ENCODE data around the gene DMAC2L.

DMAC2L gene

DNA sequence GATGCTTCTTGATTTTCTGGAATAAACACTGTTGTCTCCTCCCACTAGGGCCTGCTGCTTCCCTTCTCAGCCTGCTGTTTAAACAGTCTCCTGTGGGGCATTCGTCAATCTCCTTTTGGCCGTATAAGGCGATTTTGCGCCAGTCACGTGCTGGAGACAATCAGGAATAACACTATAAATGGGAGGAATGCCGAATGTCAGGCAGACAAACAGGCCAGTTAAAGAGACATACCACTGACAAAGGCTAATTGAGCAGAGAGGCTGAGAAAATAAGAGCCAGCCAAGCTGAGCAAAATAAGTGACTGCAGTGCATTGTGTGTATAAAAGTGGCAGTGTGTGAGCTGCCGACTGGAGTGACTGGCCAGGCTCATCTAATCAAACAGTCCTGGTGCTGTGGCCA is 23.3 kb downstream of the DMAC2L start:
- H4K20me1 ChIP-seq (ENCODE audit: control insufficient read depth, insufficient read depth, low read depth, low read length) = no peaks in the 10 kb centered on the region
- H3K9me3 ChIP-seq (ENCODE audit: control insufficient read depth, insufficient read depth, low read length) = no peaks in the 10 kb centered on the region
- no peaks in the 10 kb centered on the region for H3K27me3 ChIP-seq (ENCODE audit: control insufficient read depth, low read length)
- no peaks in the 10 kb centered on the region for H3K79me2 ChIP-seq (ENCODE audit: control insufficient read depth, low read length)
- H3K36me3 ChIP-seq (ENCODE audit: control insufficient read depth, low read length) = no peaks in the 10 kb centered on the region
- H3K9me2 ChIP-seq (replicated peaks; ENCODE audit: control insufficient read depth, low read length) = no peaks in the 10 kb centered on the region
- H3K4me3 ChIP-seq (ENCODE audit: low read length) = no peak overlapping the region
- H3K4me2 ChIP-seq (ENCODE audit: low read length) = peak overlapping the region; percentile 42
- TF ChIP-seq EZH2phosphoT487 (IDR thresholded peaks at IDR 0.05; ENCODE audit: borderline replicate concordance, low read length) = no peak
- TF ChIP-seq, protein P1, sequence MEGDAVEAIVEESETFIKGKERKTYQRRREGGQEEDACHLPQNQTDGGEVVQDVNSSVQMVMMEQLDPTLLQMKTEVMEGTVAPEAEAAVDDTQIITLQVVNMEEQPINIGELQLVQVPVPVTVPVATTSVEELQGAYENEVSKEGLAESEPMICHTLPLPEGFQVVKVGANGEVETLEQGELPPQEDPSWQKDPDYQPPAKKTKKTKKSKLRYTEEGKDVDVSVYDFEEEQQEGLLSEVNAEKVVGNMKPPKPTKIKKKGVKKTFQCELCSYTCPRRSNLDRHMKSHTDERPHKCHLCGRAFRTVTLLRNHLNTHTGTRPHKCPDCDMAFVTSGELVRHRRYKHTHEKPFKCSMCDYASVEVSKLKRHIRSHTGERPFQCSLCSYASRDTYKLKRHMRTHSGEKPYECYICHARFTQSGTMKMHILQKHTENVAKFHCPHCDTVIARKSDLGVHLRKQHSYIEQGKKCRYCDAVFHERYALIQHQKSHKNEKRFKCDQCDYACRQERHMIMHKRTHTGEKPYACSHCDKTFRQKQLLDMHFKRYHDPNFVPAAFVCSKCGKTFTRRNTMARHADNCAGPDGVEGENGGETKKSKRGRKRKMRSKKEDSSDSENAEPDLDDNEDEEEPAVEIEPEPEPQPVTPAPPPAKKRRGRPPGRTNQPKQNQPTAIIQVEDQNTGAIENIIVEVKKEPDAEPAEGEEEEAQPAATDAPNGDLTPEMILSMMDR (IDR thresholded peaks at IDR 0.05; ENCODE audit: low read depth, low read length, poor library complexity, severe bottlenecking) = no peak
- no peak overlapping the region for H3K27ac ChIP-seq (ENCODE audit: low read depth, low read length)
- H3F3A ChIP-seq (ENCODE audit: control insufficient read depth, insufficient read depth) = no peaks in the 10 kb centered on the region
- H3K4me1 ChIP-seq (ENCODE audit: control insufficient read depth, low read length) = peaks cover 14% of the 10 kb centered on the region

DNA sequence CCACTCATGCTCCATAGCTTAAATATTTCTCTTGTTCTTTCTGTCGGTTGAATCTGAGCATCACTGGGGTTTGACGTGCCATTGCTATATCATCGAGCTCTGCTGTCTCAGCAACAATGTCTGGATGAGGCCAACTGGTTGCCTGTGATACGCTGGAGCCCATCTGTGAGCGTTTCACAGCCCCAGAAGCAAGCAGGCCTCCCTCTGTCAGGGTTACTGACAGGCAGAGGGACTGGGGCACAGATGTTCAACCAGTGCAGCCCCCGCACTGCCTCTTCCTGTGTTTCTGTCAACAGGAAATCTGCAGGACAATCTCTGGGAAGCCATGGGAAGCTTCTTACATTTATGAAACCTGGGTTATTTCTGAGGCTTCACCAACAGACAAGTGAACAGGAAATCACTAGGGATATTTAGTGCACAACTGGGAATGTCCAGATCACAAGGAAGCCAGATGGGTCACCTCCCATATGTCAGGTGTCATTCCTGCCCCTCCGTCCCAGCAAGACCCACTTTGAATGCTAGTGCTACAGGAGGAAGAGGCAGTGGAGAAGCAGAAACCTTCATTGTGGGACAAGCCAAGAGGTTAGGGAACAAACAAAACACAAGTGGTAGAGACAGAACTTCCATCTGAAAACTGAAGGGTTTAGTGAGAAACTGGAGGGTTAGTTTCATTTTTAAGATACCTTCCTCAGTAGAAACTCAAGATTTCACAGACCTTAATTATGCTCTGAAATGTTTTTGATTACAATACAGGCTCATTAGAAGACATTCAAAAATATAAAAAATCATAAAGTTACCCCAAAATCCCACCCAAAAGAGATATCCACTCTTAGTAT is 24.1 kb downstream of the DMAC2L start:
- H3K36me3 ChIP-seq (ENCODE audit: control insufficient read depth, low read length) = no peaks in the 10 kb centered on the region
- H3K9me3 ChIP-seq (ENCODE audit: control insufficient read depth, insufficient read depth, low read length) = no peaks in the 10 kb centered on the region
- no peaks in the 10 kb centered on the region for H3K27me3 ChIP-seq (ENCODE audit: control insufficient read depth, low read length)
- TF ChIP-seq, protein P1 (IDR thresholded peaks at IDR 0.05; ENCODE audit: low read depth, low read length, poor library complexity, severe bottlenecking) = no peak
- no peak for TF ChIP-seq EZH2phosphoT487 (IDR thresholded peaks at IDR 0.05; ENCODE audit: borderline replicate concordance, low read length)
- no peaks in the 10 kb centered on the region for H4K20me1 ChIP-seq (ENCODE audit: control insufficient read depth, insufficient read depth, low read depth, low read length)
- H3K4me3 ChIP-seq (ENCODE audit: low read length) = peak overlapping the region; percentile 25; the same call in 1 of the 2 replicates
- H3K9me2 ChIP-seq (replicated peaks; ENCODE audit: control insufficient read depth, low read length) = no peaks in the 10 kb centered on the region
- peaks cover 14% of the 10 kb centered on the region for H3K4me1 ChIP-seq (ENCODE audit: control insufficient read depth, low read length)
- no peaks in the 10 kb centered on the region for H3F3A ChIP-seq (ENCODE audit: control insufficient read depth, insufficient read depth)
- H3K79me2 ChIP-seq (ENCODE audit: control insufficient read depth, low read length) = no peaks in the 10 kb centered on the region
- H3K4me2 ChIP-seq (ENCODE audit: low read length) = peak overlapping the region; percentile 42
- no peak overlapping the region for H3K27ac ChIP-seq (ENCODE audit: low read depth, low read length)

DNA sequence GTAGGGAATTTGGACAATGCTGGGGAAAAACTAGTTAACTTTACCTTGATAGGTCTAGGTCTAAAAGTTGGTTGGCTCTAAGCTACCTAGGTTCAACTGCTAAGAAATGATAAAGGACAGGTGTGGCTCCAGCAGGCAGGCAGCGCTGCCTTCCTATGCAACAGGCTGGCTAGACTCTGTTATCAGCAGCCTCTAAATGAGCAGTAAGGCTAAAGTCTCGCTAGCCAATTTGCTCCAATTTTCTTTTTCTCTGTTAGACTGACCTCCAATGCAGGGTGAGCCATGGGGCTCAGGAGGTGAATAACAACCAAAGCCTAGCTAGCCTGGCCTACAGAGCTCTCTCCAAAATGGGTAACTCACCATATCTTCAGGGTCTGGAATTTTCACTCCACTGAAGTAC is 26.5 kb downstream of the DMAC2L start:
- Histone ChIP-seq H3K79me2 (ENCODE audit: control insufficient read depth, low read length) (no peaks in the 10 kb centered on the region), H3K9me3 (ENCODE audit: control insufficient read depth, insufficient read depth, low read length) (no peaks in the 10 kb centered on the region), H3K9me2 (replicated peaks; ENCODE audit: control insufficient read depth, low read length) (no peaks in the 10 kb centered on the region), H3K36me3 (ENCODE audit: control insufficient read depth, low read length) (no peaks in the 10 kb centered on the region), H3K4me1 (ENCODE audit: control insufficient read depth, low read length) (peaks cover 14% of the 10 kb centered on the region), H3F3A (ENCODE audit: control insufficient read depth, insufficient read depth) (no peaks in the 10 kb centered on the region), H3K27me3 (ENCODE audit: control insufficient read depth, low read length) (no peaks in the 10 kb centered on the region), H3K27ac (ENCODE audit: low read depth, low read length) (no peak overlapping the region), H3K4me3 (ENCODE audit: low read length) (no peak overlapping the region), H3K4me2 (ENCODE audit: low read length) (no peak overlapping the region), H4K20me1 (ENCODE audit: control insufficient read depth, insufficient read depth, low read depth, low read length) (no peaks in the 10 kb centered on the region)
- TF ChIP-seq, protein P1 (IDR thresholded peaks at IDR 0.05; ENCODE audit: low read depth, low read length, poor library complexity, severe bottlenecking) = no peak
- no peak for TF ChIP-seq EZH2phosphoT487 (IDR thresholded peaks at IDR 0.05; ENCODE audit: borderline replicate concordance, low read length)
